Measurements from ENCODE around the gene FAM78B. TPM values are rescaled to one million over a fixed set of nuclear protein-coding genes. Genes with fewer than 3 reads are reported as not detected.

FAM78B gene
- total and polyA plus RNA-seq, 2 of the 8 experiments (the other 6 are each of a cell fraction or from before 2014, with no cell fraction given) = 2.3 to 3.6 TPM

MicroRNAs within 50 kb of the gene (microRNA counts, 767-probe panel; counts per million panel counts)
- microRNA hsa-miR-921 = 879 counts per million, percentile 95 among the panel's probes with 10 or more counts

Small RNA genes lying within 50 kb of the gene (microRNA-seq; reads per million reads assigned to microRNA genes)
- 0 reads per million in 2 experiments for gene MIR921 (ENCODE audit: borderline microRNAs expressed in 2 of 2, borderline number of aligned reads in 2 of 2, borderline replicate concordance in 1 of 2)

Small RNA genes lying within 50 kb of the gene (small RNA-seq; reads per million reads assigned to genes)
- not detected for gene MIR921 (ENCODE audit: insufficient read depth)
- gene RNA5SP64 (ENCODE audit: insufficient read depth) = not detected
